Measurements from ENCODE around the gene NBEAL2.

- TF ChIP-seq YY1 (tag by site-specific recombination; IDR thresholded peaks at IDR 0.05) (no peak), ZBTB1 (tag by site-specific recombination; IDR thresholded peaks at IDR 0.05) (no peak), ZNF600 (tag by site-specific recombination; IDR thresholded peaks at IDR 0.05) (no peak), MEIS1 (CRISPR knock-in tag; IDR thresholded peaks at IDR 0.05; ENCODE audit: borderline replicate concordance) (no peak), HOXA7 (CRISPR knock-in tag; IDR thresholded peaks at IDR 0.05; ENCODE audit: borderline replicate concordance) (no peak), ZSCAN18 (tag by site-specific recombination; IDR thresholded peaks at IDR 0.05) (no peak)
- TF ChIP-seq, protein P1, sequence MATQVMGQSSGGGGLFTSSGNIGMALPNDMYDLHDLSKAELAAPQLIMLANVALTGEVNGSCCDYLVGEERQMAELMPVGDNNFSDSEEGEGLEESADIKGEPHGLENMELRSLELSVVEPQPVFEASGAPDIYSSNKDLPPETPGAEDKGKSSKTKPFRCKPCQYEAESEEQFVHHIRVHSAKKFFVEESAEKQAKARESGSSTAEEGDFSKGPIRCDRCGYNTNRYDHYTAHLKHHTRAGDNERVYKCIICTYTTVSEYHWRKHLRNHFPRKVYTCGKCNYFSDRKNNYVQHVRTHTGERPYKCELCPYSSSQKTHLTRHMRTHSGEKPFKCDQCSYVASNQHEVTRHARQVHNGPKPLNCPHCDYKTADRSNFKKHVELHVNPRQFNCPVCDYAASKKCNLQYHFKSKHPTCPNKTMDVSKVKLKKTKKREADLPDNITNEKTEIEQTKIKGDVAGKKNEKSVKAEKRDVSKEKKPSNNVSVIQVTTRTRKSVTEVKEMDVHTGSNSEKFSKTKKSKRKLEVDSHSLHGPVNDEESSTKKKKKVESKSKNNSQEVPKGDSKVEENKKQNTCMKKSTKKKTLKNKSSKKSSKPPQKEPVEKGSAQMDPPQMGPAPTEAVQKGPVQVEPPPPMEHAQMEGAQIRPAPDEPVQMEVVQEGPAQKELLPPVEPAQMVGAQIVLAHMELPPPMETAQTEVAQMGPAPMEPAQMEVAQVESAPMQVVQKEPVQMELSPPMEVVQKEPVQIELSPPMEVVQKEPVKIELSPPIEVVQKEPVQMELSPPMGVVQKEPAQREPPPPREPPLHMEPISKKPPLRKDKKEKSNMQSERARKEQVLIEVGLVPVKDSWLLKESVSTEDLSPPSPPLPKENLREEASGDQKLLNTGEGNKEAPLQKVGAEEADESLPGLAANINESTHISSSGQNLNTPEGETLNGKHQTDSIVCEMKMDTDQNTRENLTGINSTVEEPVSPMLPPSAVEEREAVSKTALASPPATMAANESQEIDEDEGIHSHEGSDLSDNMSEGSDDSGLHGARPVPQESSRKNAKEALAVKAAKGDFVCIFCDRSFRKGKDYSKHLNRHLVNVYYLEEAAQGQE (tag by site-specific recombination; IDR thresholded peaks at IDR 0.05) = no peak
- TF ChIP-seq, protein P2, sequence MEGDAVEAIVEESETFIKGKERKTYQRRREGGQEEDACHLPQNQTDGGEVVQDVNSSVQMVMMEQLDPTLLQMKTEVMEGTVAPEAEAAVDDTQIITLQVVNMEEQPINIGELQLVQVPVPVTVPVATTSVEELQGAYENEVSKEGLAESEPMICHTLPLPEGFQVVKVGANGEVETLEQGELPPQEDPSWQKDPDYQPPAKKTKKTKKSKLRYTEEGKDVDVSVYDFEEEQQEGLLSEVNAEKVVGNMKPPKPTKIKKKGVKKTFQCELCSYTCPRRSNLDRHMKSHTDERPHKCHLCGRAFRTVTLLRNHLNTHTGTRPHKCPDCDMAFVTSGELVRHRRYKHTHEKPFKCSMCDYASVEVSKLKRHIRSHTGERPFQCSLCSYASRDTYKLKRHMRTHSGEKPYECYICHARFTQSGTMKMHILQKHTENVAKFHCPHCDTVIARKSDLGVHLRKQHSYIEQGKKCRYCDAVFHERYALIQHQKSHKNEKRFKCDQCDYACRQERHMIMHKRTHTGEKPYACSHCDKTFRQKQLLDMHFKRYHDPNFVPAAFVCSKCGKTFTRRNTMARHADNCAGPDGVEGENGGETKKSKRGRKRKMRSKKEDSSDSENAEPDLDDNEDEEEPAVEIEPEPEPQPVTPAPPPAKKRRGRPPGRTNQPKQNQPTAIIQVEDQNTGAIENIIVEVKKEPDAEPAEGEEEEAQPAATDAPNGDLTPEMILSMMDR (tag by site-specific recombination; IDR thresholded peaks at IDR 0.05) = no peak
These were observed 39.7 kb downstream of the NBEAL2 start for GRCh38 chr3:47019201-47019600.

All from HEK293 (cell line).